Tibial nerve (tissue), 4 donors: Measurements from ENCODE around the gene UTRN. TPM values are rescaled to one million over a fixed set of nuclear protein-coding genes. Genes with fewer than 3 reads are reported as not detected.

ENCODE experiments used
- DNase-seq, 2 donors: peaks; one replicate each; pipeline ENCODE4 v3.0.0-alpha.2; 2019; ENCODE audit warnings: low spot score in 2 of 2
- H3K27ac ChIP-seq, 4 donors: fragments of 200-600 bp; sonication (generic) in 3 of 4; one replicate each; pipeline ENCODE4 v1.5.1; 2017 to 2019; ENCODE audit warnings: mild to moderate bottlenecking in 1 of 4
- H3K27me3 ChIP-seq, 2 donors: fragments of 200-600 bp; sonication (generic) in 1 of 2; one replicate each; pipeline versions ENCODE4 v1.5.1 to v1.6.0; 2017 to 2019
- H3K36me3 ChIP-seq, 3 donors: fragments of 200-600 bp; sonication (generic); one replicate each; pipeline ENCODE4 v1.5.1; 2018 to 2019
- H3K4me1 ChIP-seq, 4 donors: fragments of 200-600 bp; sonication (generic) in 3 of 4; one replicate each; pipeline ENCODE4 v1.5.1; 2017 to 2019
- H3K4me3 ChIP-seq, 4 donors: fragments of 200-600 bp; sonication (generic) in 3 of 4; one replicate each; pipeline ENCODE4 v1.5.1; 2017 to 2019; ENCODE audit warnings: mild to moderate bottlenecking in 1 of 4, moderate library complexity in 1 of 4
- H3K9me3 ChIP-seq, 4 donors: fragments of 200-600 bp; sonication (generic) in 3 of 4; one replicate each; pipeline ENCODE4 v1.5.1; 2017 to 2019
- CTCF ChIP-seq, 5 experiments: fragments of 200-600 bp in 3 of 5; fragments of 450-650 bp in 2 of 5; sonication (generic) in 3 of 5; IDR thresholded peaks; one replicate each; pipeline ENCODE4 v1.5.1; 2016 to 2019; ENCODE audit warnings: antibody characterized with exemption in 5 of 5, mild to moderate bottlenecking in 3 of 5, moderate library complexity in 2 of 5
- EP300 ChIP-seq, 2 donors: sonication (generic); formaldehyde crosslinking; IDR thresholded peaks; one replicate each; pipeline ENCODE4 v1.6.1; 2017; ENCODE audit warnings: antibody characterized with exemption in 2 of 2, mild to moderate bottlenecking in 1 of 2
- POLR2A ChIP-seq, 2 donors: fragments of 450-650 bp; IDR thresholded peaks; one replicate each; pipeline ENCODE4 v1.6.1; 2017; ENCODE audit warnings: antibody characterized with exemption in 2 of 2, mild to moderate bottlenecking in 2 of 2, moderate library complexity in 2 of 2
- WGBS, 2 donors: methylation state at CpG; one replicate each; pipeline ENCODE4 v1.1.5; 2018; 5-methylcytosine and 5-hydroxymethylcytosine counted together
- total RNA-seq, 4 donors: library from RNA; depleted of rRNA; stranded (reverse); fragments of >200 nt; gene quantifications; one replicate each; pipeline ENCODE4 v1.1.0, GENCODE V29; 2016

UTRN gene
- total RNA-seq, 4 donors from 2014 or later = 279 to 370 (median 307) TPM

GRCh38 chr6:144266091-144266649 lies 19.0 kb upstream of the UTRN start:
- WGBS, 2 donors = 39 to 46% methylated on average over 6 of the region's 6 CpGs
- TF ChIP-seq CTCF (IDR thresholded peaks at IDR 0.05) (no peak), EP300 (IDR thresholded peaks at IDR 0.05) (peak; percentile 33 to 82)
- H3K4me3 ChIP-seq = no peak overlapping the region
- H3K27me3 ChIP-seq = no peaks in the 10 kb centered on the region
- no peaks in the 10 kb centered on the region for H3K36me3 ChIP-seq
- H3K27ac ChIP-seq = peak overlapping the region in 2 of 4 donors; percentile 69 to 75
- peak; percentile 47 to 62 for DNase-seq
- peaks cover 0 to 33% (median 24%) of the 10 kb centered on the region in 4 donors for H3K4me1 ChIP-seq
- peaks cover 0 to 13% (median 0%) of the 10 kb centered on the region in 4 donors for H3K9me3 ChIP-seq

DNA sequence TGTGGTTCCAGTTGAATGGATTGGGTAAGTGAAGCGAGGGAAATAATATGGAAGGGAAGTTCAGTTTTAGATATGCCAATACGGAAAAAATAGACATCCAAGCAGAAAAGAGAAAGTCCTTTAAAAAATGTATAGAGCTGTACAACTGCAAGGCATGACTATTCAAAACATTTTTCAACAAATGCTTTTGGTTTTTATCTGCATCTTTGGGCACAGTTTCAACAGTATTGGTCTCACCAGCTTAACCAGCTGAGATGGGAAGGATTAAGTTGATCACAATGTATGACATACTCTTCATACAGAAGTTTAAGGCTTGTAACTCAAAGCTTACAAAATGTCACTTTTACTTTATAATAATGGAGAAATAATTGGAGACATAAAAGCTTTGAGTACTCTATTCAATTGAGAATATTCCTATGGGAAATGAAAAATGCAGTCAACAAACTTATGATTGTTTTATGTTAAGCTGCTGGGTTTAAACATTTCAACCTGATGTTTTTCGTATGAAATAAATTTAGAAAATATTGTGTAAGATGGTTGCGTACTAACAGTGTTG lies 16.3 kb upstream of the UTRN start:
- Histone ChIP-seq H3K36me3 (no peaks in the 10 kb centered on the region), H3K27ac (peak overlapping the region in 1 of 4 donors; percentile 3), H3K9me3 (peaks cover 0 to 15% (median 0%) of the 10 kb centered on the region in 4 donors), H3K4me1 (peaks cover 0 to 32% (median 23%) of the 10 kb centered on the region in 4 donors), H3K27me3 (no peaks in the 10 kb centered on the region), H3K4me3 (no peak overlapping the region)
- 78 to 91% methylated on average over 4 of the region's 4 CpGs for WGBS, 2 donors
- TF ChIP-seq EP300 (IDR thresholded peaks at IDR 0.05) (no peak), POLR2A (IDR thresholded peaks at IDR 0.05) (no peak), CTCF (IDR thresholded peaks at IDR 0.05) (no peak)
- no peak for DNase-seq

DNA sequence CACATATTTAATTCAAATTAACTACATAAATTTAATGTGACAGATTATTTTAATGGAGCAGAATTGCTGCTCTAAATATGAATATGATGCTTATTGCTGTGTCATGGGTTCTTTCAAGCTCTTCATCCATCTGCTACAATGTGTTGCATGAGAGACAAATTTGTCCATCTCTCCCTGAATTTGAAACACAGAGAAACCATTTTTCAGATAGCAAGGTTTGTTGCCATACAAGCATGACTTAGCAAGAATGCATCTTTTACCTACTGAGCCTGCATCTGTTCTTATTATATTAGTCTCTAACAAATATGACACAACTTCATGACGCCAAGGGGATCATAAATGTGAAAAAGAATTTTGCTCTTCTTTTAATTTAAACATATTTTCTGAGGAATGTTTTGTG lies 8.0 kb upstream of the UTRN start:
- Histone ChIP-seq H3K27me3 (no peaks in the 10 kb centered on the region), H3K4me3 (no peak overlapping the region), H3K4me1 (no peaks in the 10 kb centered on the region), H3K9me3 (no peaks in the 10 kb centered on the region), H3K27ac (no peak overlapping the region), H3K36me3 (no peaks in the 10 kb centered on the region)
- DNase-seq = no peak
- TF ChIP-seq CTCF (IDR thresholded peaks at IDR 0.05) (no peak), EP300 (IDR thresholded peaks at IDR 0.05) (no peak), POLR2A (IDR thresholded peaks at IDR 0.05) (no peak)
- WGBS, 2 donors = 91 to 100% methylated on average over 1 of the region's 1 CpG

DNA sequence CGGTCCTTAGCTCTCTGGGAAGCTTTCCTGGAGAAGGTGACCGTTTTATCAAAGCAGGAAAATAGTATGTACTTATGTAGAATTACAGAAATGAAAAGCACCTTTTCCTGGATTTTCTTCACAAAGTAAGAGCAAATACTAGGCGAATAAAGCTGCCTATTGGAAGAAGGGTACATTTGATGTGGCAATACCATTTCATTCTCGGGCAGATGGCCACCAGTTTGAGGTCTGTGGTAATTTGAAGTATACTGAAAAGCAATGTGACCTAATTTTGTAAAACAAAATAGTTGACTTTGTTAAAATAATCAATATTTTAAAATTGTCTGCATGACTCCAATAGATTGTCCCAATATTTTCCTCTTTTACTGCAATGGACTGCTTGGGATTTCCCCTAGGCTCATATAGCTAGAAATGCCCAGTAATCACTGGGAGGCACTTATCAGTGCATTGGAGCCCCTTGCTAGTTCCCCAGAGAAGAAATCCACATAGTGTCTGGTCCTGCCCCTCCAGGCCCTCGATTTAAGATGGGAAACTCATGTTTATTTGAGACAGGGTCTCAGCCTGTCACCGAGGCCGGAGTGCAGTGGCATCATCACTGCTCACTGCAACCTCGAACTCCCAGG lies 7.4 kb upstream of the UTRN start:
- no peak for DNase-seq
- H3K27ac ChIP-seq = no peak overlapping the region
- WGBS, 2 donors = 90 to 94% methylated on average over 8 of the region's 8 CpGs
- H3K4me3 ChIP-seq = no peak overlapping the region
- no peaks in the 10 kb centered on the region for H3K9me3 ChIP-seq
- H3K36me3 ChIP-seq = no peaks in the 10 kb centered on the region
- TF ChIP-seq EP300 (IDR thresholded peaks at IDR 0.05) = no peak
- no peak for TF ChIP-seq CTCF (IDR thresholded peaks at IDR 0.05)
- no peak for TF ChIP-seq POLR2A (IDR thresholded peaks at IDR 0.05)
- H3K4me1 ChIP-seq = no peaks in the 10 kb centered on the region
- no peaks in the 10 kb centered on the region for H3K27me3 ChIP-seq

DNA sequence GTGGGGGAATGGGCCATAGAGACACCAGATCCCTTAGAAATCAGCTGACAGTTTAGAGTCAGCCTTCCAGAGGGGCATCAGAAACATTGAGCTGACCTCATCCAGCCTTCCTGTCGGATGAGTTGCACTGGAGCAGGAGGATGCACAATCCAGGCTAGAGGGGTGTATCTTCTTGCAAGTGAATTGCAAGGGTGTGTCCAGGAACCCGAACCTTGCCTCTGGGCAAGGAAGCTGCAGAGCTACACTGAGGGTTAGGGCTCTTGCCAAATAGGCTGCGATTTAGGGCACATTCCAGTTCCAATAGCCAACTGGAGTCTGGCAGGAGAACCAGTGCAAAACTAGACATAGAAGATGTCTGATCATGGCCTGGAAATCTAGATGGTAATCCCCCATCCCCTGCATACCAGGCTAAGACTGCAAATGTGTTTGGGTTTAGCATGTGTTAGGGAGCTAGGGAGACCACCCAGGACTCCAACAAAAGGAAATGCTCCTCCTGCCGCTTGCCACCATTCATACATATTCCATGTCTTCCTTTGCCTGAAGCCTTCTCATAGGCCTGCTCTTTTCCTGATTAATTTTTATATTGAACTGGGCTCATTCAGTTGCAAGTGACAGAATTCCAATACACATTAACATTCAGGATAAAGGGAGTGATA lies 6.3 kb upstream of the UTRN start:
- Histone ChIP-seq H3K27me3 (no peaks in the 10 kb centered on the region), H3K4me1 (peaks cover 0 to 6% (median 3%) of the 10 kb centered on the region in 4 donors), H3K27ac (no peak overlapping the region), H3K36me3 (no peaks in the 10 kb centered on the region), H3K4me3 (no peak overlapping the region), H3K9me3 (no peaks in the 10 kb centered on the region)
- no peak for DNase-seq
- no peak for TF ChIP-seq POLR2A (IDR thresholded peaks at IDR 0.05)
- TF ChIP-seq CTCF (IDR thresholded peaks at IDR 0.05) = no peak
- TF ChIP-seq EP300 (IDR thresholded peaks at IDR 0.05) = no peak
- 82 to 91% methylated on average over 4 of the region's 4 CpGs for WGBS, 2 donors
